ENCODE results near the gene TBC1D16. TPM values are rescaled to one million over a fixed set of nuclear protein-coding genes. Genes with fewer than 3 reads are reported as not detected.

The TBC1D16 gene
- total and polyA plus RNA-seq, 7 donors: 1.7 to 11.4 (median 6.5) TPM

GRCh38 chr17:79938336-79939093 lies 97.2 kb downstream of the TBC1D16 start:
- ATAC-seq: no peak
- peaks cover 0 to 36% (median 4%) of the 10 kb centered on the region in 3 donors for H3K27me3 ChIP-seq (ENCODE audit: insufficient read depth in 3 of 3, low read length in 2 of 3)
- WGBS, 3 donors: 74 to 80% (median 76%) methylated on average over 13 of the region's 13 CpGs
- H3K36me3 ChIP-seq (ENCODE audit: insufficient read depth in 1 of 2, low read depth in 1 of 2): no peaks in the 10 kb centered on the region
- DNase-seq: peak in 1 of 2 donors; percentile 48
- TF ChIP-seq CTCF (IDR thresholded peaks at IDR 0.05): no peak
- intact Hi-C loops (cut with DNase I): no loop called here
- H3K9me3 ChIP-seq: no peaks in the 10 kb centered on the region
- H3K4me1 ChIP-seq: peaks cover 6% of the 10 kb centered on the region
- no peak overlapping the region for H3K4me3 ChIP-seq
- no peak overlapping the region for H3K27ac ChIP-seq

- DNase-seq (peak in 1 of 2 donors; percentile 60), ATAC-seq (no peak)
- Histone ChIP-seq H3K4me3 (no peak overlapping the region), H3K4me1 (peaks cover 7% of the 10 kb centered on the region), H3K36me3 (ENCODE audit: insufficient read depth in 1 of 2, low read depth in 1 of 2) (no peaks in the 10 kb centered on the region), H3K27me3 (ENCODE audit: insufficient read depth in 3 of 3, low read length in 2 of 3) (peaks cover 0 to 44% (median 4%) of the 10 kb centered on the region in 3 donors), H3K27ac (no peak overlapping the region), H3K9me3 (no peaks in the 10 kb centered on the region)
- WGBS, 3 donors: 30 to 38% (median 33%) methylated on average over 37 of the region's 37 CpGs
- no peak for TF ChIP-seq CTCF (IDR thresholded peaks at IDR 0.05)
- intact Hi-C loops (cut with DNase I): no loop called here
These were observed 98.0 kb downstream of the TBC1D16 start for GRCh38 chr17:79937391-79938335.

- DNase-seq: peak in 1 of 2 donors; percentile 51
- no peak overlapping the region for H3K27ac ChIP-seq
- no peaks in the 10 kb centered on the region for H3K9me3 ChIP-seq
- H3K4me3 ChIP-seq: no peak overlapping the region
- ATAC-seq: no peak
- WGBS, 3 donors: 36 to 62% (median 52%) methylated on average over 14 to 16 of the region's 16 CpGs
- peaks cover 7% of the 10 kb centered on the region for H3K4me1 ChIP-seq
- no peak for TF ChIP-seq CTCF (IDR thresholded peaks at IDR 0.05)
- intact Hi-C loops (cut with DNase I): no loop called here
- no peaks in the 10 kb centered on the region for H3K36me3 ChIP-seq (ENCODE audit: insufficient read depth in 1 of 2, low read depth in 1 of 2)
- peaks cover 0 to 53% (median 7%) of the 10 kb centered on the region in 3 donors for H3K27me3 ChIP-seq (ENCODE audit: insufficient read depth in 3 of 3, low read length in 2 of 3)
These were observed 98.9 kb downstream of the TBC1D16 start for GRCh38 chr17:79936641-79937381.

- Histone ChIP-seq H3K4me1 (peaks cover 7% of the 10 kb centered on the region), H3K9me3 (no peaks in the 10 kb centered on the region), H3K27ac (no peak overlapping the region), H3K4me3 (no peak overlapping the region), H3K27me3 (ENCODE audit: insufficient read depth in 3 of 3, low read length in 2 of 3) (peaks cover 0 to 61% (median 7%) of the 10 kb centered on the region in 3 donors), H3K36me3 (ENCODE audit: insufficient read depth in 1 of 2, low read depth in 1 of 2) (no peaks in the 10 kb centered on the region)
- DNase-seq: peak in 1 of 2 donors; percentile 51
- WGBS, 3 donors: 87 to 92% (median 89%) methylated on average over 16 of the region's 16 CpGs
- TF ChIP-seq CTCF (IDR thresholded peaks at IDR 0.05): no peak
- intact Hi-C loops (cut with DNase I): no loop called here
- ATAC-seq: no peak
These were observed 99.6 kb downstream of the TBC1D16 start for GRCh38 chr17:79936050-79936449.
